HG03064 (cell line): ENCODE data around the gene DISC1.
"Not testable (repeated sequence)": the region's sequence is repeated elsewhere in the genome, so short reads cannot be mapped to it uniquely, and the experiment has no call there.

Source experiments
- ATAC-seq: cut with Tn5 transposase; IDR thresholded peaks from one replicate; pipeline ENCODE4 v1.9.1; 2021; ENCODE audit warnings: low read depth; ENCODE audit not compliant: unreplicated experiment

DISC1 gene

GRCh38 chr1:231871878-231872277, 245.3 kb downstream of the DISC1 start:
- ATAC-seq: no peak

GRCh38 chr1:231872461-231872910, 245.9 kb downstream of the DISC1 start:
- no peak for ATAC-seq

GRCh38 chr1:231878737-231879136, 252.1 kb downstream of the DISC1 start:
- ATAC-seq: no peak

GRCh38 chr1:231879296-231879695, 252.7 kb downstream of the DISC1 start:
- no peak for ATAC-seq

- ATAC-seq: no peak
These were observed 255.7 kb downstream of the DISC1 start for GRCh38 chr1:231882333-231882732.

GRCh38 chr1:231882790-231883189, 256.2 kb downstream of the DISC1 start:
- ATAC-seq: no peak

GRCh38 chr1:231883382-231883781, 256.8 kb downstream of the DISC1 start:
- no peak for ATAC-seq

GRCh38 chr1:231885209-231885854, 258.7 kb downstream of the DISC1 start:
- ATAC-seq: no peak

GRCh38 chr1:231887166-231887565, 260.6 kb downstream of the DISC1 start:
- ATAC-seq: no peak

- ATAC-seq: no peak
These were observed 261.3 kb downstream of the DISC1 start for GRCh38 chr1:231887866-231888265.

- ATAC-seq: no peak
These were observed 264.2 kb downstream of the DISC1 start for GRCh38 chr1:231890791-231891190.

GRCh38 chr1:231893400-231894102, 267.0 kb downstream of the DISC1 start:
- ATAC-seq: no peak

- no peak for ATAC-seq
These were observed 270.2 kb downstream of the DISC1 start for GRCh38 chr1:231896806-231897205.

GRCh38 chr1:231899046-231899445, 272.5 kb downstream of the DISC1 start:
- no peak for ATAC-seq

GRCh38 chr1:231899713-231900435, 273.3 kb downstream of the DISC1 start:
- no peak for ATAC-seq

GRCh38 chr1:231903586-231904081, 277.0 kb downstream of the DISC1 start:
- ATAC-seq: no peak

GRCh38 chr1:231907310-231907709, 280.7 kb downstream of the DISC1 start:
- not testable (repeated sequence) for ATAC-seq

- no peak for ATAC-seq
These were observed 286.9 kb downstream of the DISC1 start for GRCh38 chr1:231913493-231913892.

GRCh38 chr1:231918239-231919015, 291.8 kb downstream of the DISC1 start:
- no peak for ATAC-seq

GRCh38 chr1:231919239-231919885, 292.8 kb downstream of the DISC1 start:
- ATAC-seq: no peak
